B cell (primary cell): ENCODE data around the gene MAGEB4. TPM values are rescaled to one million over a fixed set of nuclear protein-coding genes. Genes with fewer than 3 reads are reported as not detected.

Experiments
- ATAC-seq: fragments of 200-7000 bp; cut with Tn5 transposase; one replicate; pipeline ENCODE4 v1.10.0; 2021; ENCODE audit warnings: low read depth, mild to moderate bottlenecking, moderate number of reproducible peaks, moderate library complexity
- CTCF ChIA-PET: fragments of 350-600 bp; sonication (Branson Sonifier 250); formaldehyde crosslinking; loops from one replicate; lab custom pipeline; 2021; ENCODE audit warnings: antibody characterized with exemption, inconsistent platforms; lab: Charles Lee
- POLR2A ChIA-PET: fragments of 350-600 bp; sonication (Branson Sonifier 250); formaldehyde crosslinking; loops from one replicate; lab custom pipeline; 2021; ENCODE audit warnings: antibody characterized with exemption; lab: Charles Lee
- DNase-seq: peaks from one replicate; pipeline ENCODE4 v3.0.0; 2013
- H2AFZ ChIP-seq: 2 replicates; pipeline ENCODE4 v1.6.1; 2012; ENCODE audit warnings: mild to moderate bottlenecking, low read depth, low read length; ENCODE audit not compliant: insufficient read depth, poor library complexity, severe bottlenecking
- H3K27ac ChIP-seq, 2 donors: 1 replicate in 1 of 2; 2 replicates in 1 of 2; pipeline ENCODE4 v1.5.1; 2012 to 2013; ENCODE audit warnings: low read length in 2 of 2, mild to moderate bottlenecking in 2 of 2, moderate library complexity in 1 of 2
- H3K27me3 ChIP-seq, 4 experiments: fragments of 200-600 bp in 1 of 4; sonication (generic) in 1 of 4; replicated peaks in 1 of 4; 1 replicate in 2 of 4; 2 replicates in 2 of 4; pipeline versions ENCODE4 v1.6.1 to v1.7.0; 2013 to 2016; ENCODE audit warnings: low read length in 3 of 4, mild to moderate bottlenecking in 2 of 4, mixed read lengths in 1 of 4, moderate library complexity in 1 of 4; ENCODE audit not compliant: insufficient read depth in 4 of 4, control insufficient read depth in 3 of 4; ENCODE audit errors: control extremely low read depth in 1 of 4
- H3K36me3 ChIP-seq, 2 experiments: replicated peaks in 1 of 2; 1 replicate in 1 of 2; 2 replicates in 1 of 2; pipeline versions ENCODE4 v1.6.1 to v1.7.1; 2013; ENCODE audit warnings: low read length in 1 of 2; ENCODE audit not compliant: insufficient read depth in 2 of 2, control insufficient read depth in 1 of 2; ENCODE audit errors: control extremely low read depth in 1 of 2, extremely low read depth in 1 of 2
- H3K4me1 ChIP-seq, 2 donors: fragments of 200-600 bp in 1 of 2; sonication (generic) in 1 of 2; 1 replicate in 1 of 2; 2 replicates in 1 of 2; pipeline versions ENCODE4 v1.5.1 to v1.6.1; 2013 to 2017; ENCODE audit warnings: low read length in 2 of 2; ENCODE audit not compliant: control insufficient read depth in 2 of 2, insufficient read depth in 2 of 2
- H3K4me2 ChIP-seq: replicated peaks from 2 replicates; pipeline ENCODE3; 2012; ENCODE audit warnings: mild to moderate bottlenecking, low read depth, low read length; ENCODE audit not compliant: poor library complexity, severe bottlenecking
- H3K4me3 ChIP-seq, 5 experiments: fragments of 200-600 bp in 1 of 5; sonication (generic) in 1 of 5; 1 replicate in 3 of 5; 2 replicates in 2 of 5; pipeline versions ENCODE4 v1.5.1 to v1.7.0; 2011 to 2016; ENCODE audit warnings: low read length in 4 of 5, mild to moderate bottlenecking in 4 of 5, low read depth in 2 of 5, control low read depth in 1 of 5, moderate library complexity in 1 of 5; ENCODE audit not compliant: insufficient read depth in 1 of 5; ENCODE audit errors: control extremely low read depth in 1 of 5, extremely low read depth in 1 of 5
- H3K79me2 ChIP-seq: fragments of 200-600 bp; sonication (generic); one replicate; pipeline ENCODE4 v1.6.0; 2016; ENCODE audit warnings: low read length; ENCODE audit not compliant: control insufficient read depth, insufficient read depth
- H3K9ac ChIP-seq: fragments of 200-600 bp; sonication (generic); 2 replicates; pipeline ENCODE4 v1.6.1; 2017; ENCODE audit warnings: mild to moderate bottlenecking, low read length, moderate library complexity
- H3K9me3 ChIP-seq, 3 donors: one replicate each; pipeline versions ENCODE4 v1.6.1 to v1.7.1; 2013; ENCODE audit warnings: low read length in 2 of 3; ENCODE audit not compliant: control insufficient read depth in 2 of 3, insufficient read depth in 1 of 3; ENCODE audit errors: control extremely low read depth in 1 of 3
- H4K20me1 ChIP-seq: 2 replicates; pipeline ENCODE4 v1.6.0; 2012; ENCODE audit warnings: mild to moderate bottlenecking, low read length; ENCODE audit not compliant: insufficient read depth, control insufficient read depth, poor library complexity, severe bottlenecking
- H3K27ac Mint-ChIP-seq: one replicate; pipeline ENCODE4 v1.8.0; 2021; ENCODE audit warnings: mixed read lengths
- H3K27me3 Mint-ChIP-seq: one replicate; pipeline ENCODE4 v1.8.0; 2021; ENCODE audit warnings: mixed read lengths
- H3K4me1 Mint-ChIP-seq: one replicate; pipeline ENCODE4 v1.8.0; 2021; ENCODE audit warnings: mixed read lengths
- H3K4me3 Mint-ChIP-seq: one replicate; pipeline ENCODE4 v1.8.0; 2021; ENCODE audit warnings: mixed read lengths
- H3K9me3 Mint-ChIP-seq: one replicate; pipeline ENCODE4 v1.8.0; 2022; ENCODE audit warnings: mixed read lengths; ENCODE audit not compliant: insufficient read depth
- EZH2 ChIP-seq: IDR thresholded peaks from 2 replicates; pipeline ENCODE4 v1.6.1; 2012; ENCODE audit warnings: borderline replicate concordance, low read depth, mild to moderate bottlenecking, moderate library complexity, low read length; ENCODE audit not compliant: insufficient read depth, poor library complexity, severe bottlenecking
- WGBS: methylation state at CpG from one replicate; pipeline ENCODE4 v1.1.5; 2013; ENCODE audit warnings: missing lambda C conversion rate; ENCODE audit not compliant: insufficient coverage; 5-methylcytosine and 5-hydroxymethylcytosine counted together
- intact Hi-C: fragments of 100-400 bp; cut with micrococcal nuclease; formaldehyde crosslinking; loops from one replicate; pipeline ENCODE4 v1.10.0; 2022
- polyA plus RNA-seq: library from polyadenylated mRNA; depleted of rRNA; stranded (reverse); fragments of >200 nt; gene quantifications from 2 replicates; pipeline ENCODE4 v1.2.3, GENCODE V29; 2012
- total RNA-seq, 2 donors: library from RNA; stranded (reverse); fragments of 120-200 nt in 1 of 2; gene quantifications; 1 replicate in 1 of 2; 2 replicates in 1 of 2; pipeline versions ENCODE4 v1.2.3 to v1.2.4, GENCODE V29; 2013 to 2022
- TF ChIP-seq, protein P1 (sequence below): fragments of 200-600 bp; IDR thresholded peaks from one replicate; pipeline ENCODE4 v1.8.0; 2022; ENCODE audit warnings: antibody characterized with exemption, mild to moderate bottlenecking

Gene MAGEB4
- total and polyA plus RNA-seq, 2 donors (not counting 1 experiment from before 2014, with no cell fraction given) = not detected

DNA sequence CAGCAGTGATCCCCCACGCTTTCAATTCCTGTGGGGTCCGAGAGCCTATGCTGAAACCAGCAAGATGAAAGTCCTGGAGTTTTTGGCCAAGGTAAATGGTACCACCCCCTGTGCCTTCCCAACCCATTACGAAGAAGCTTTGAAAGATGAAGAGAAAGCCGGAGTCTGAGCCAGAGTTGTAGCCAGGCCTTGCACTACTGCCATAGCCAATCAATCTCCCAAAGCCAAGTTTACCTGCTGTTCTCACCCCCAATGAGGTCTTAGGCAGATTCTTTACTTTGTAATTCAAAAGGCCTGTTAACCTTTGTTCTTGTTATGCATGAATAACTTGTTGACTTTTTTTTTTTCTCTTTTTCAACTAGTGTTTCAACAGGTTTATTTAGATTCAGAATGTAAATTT, 22.4 kb upstream of the MAGEB4 start:
- H3K9me3 ChIP-seq = no peaks in the 10 kb centered on the region
- ATAC-seq = no peak
- POLR2A ChIA-PET = no interaction called here

DNA sequence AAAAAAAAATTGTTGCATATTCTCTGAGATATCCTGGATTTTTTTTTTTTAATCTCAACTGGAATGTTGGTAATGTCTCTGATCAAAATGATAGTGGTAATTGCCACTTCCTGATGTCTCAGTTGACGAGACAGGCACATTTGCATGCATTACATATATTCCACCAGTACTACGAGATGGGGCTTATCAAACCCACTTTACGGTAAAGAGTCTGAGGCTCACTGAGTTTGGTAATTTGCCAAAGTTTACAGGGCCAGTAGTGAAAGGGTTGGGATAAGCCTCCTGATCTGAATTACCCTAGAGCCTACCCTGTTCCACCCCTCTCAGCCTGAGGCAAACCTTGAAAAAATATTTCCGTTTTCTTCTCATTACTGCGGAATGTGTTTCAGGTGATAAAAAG, 21.1 kb upstream of the MAGEB4 start:
- WGBS = no CpG with 5 or more reads among the region's 5 CpGs
- no peaks in the 10 kb centered on the region for H4K20me1 ChIP-seq
- no peak overlapping the region for H3K4me3 Mint-ChIP-seq
- H3K4me1 Mint-ChIP-seq = no peaks in the 10 kb centered on the region
- H3K27ac ChIP-seq = no peak overlapping the region
- H3K9ac ChIP-seq = no peak overlapping the region
- no peak for ATAC-seq
- ChIA-PET CTCF (no interaction called here), POLR2A (no interaction called here)
- DNase-seq = no peak
- H3K27ac Mint-ChIP-seq = no peak overlapping the region
- intact Hi-C loops = no loop called here
- H3K79me2 ChIP-seq = no peaks in the 10 kb centered on the region
- H3K27me3 ChIP-seq = no peaks in the 10 kb centered on the region
- no peaks in the 10 kb centered on the region for H3K36me3 ChIP-seq
- H3K9me3 ChIP-seq = no peaks in the 10 kb centered on the region
- H3K9me3 Mint-ChIP-seq = no peaks in the 10 kb centered on the region
- no peaks in the 10 kb centered on the region for H3K27me3 Mint-ChIP-seq
- H3K4me3 ChIP-seq = no peak overlapping the region
- H3K4me1 ChIP-seq = no peaks in the 10 kb centered on the region
- no peak overlapping the region for H2AFZ ChIP-seq
- TF ChIP-seq, protein P1, sequence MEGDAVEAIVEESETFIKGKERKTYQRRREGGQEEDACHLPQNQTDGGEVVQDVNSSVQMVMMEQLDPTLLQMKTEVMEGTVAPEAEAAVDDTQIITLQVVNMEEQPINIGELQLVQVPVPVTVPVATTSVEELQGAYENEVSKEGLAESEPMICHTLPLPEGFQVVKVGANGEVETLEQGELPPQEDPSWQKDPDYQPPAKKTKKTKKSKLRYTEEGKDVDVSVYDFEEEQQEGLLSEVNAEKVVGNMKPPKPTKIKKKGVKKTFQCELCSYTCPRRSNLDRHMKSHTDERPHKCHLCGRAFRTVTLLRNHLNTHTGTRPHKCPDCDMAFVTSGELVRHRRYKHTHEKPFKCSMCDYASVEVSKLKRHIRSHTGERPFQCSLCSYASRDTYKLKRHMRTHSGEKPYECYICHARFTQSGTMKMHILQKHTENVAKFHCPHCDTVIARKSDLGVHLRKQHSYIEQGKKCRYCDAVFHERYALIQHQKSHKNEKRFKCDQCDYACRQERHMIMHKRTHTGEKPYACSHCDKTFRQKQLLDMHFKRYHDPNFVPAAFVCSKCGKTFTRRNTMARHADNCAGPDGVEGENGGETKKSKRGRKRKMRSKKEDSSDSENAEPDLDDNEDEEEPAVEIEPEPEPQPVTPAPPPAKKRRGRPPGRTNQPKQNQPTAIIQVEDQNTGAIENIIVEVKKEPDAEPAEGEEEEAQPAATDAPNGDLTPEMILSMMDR = no peak
- TF ChIP-seq EZH2 = no peak
- H3K4me2 ChIP-seq = no peak overlapping the region

More for the DNA sequence above, 22.4 kb upstream of the MAGEB4 start:
- H3K4me1 ChIP-seq = no peaks in the 10 kb centered on the region
- H3K36me3 ChIP-seq = no peaks in the 10 kb centered on the region
- CTCF ChIA-PET = no interaction called here
- H3K27ac ChIP-seq = no peak overlapping the region
- no peaks in the 10 kb centered on the region for H4K20me1 ChIP-seq
- DNase-seq = no peak
- WGBS = no CpG with 5 or more reads among the region's 4 CpGs
- H3K27me3 ChIP-seq = no peaks in the 10 kb centered on the region
- Mint-ChIP-seq H3K4me1 (no peaks in the 10 kb centered on the region), H3K4me3 (no peak overlapping the region), H3K9me3 (no peaks in the 10 kb centered on the region), H3K27me3 (no peaks in the 10 kb centered on the region), H3K27ac (no peak overlapping the region)
- no peak for TF ChIP-seq EZH2
- TF ChIP-seq, protein P1 = no peak
- H3K4me2 ChIP-seq = no peak overlapping the region
- no peak overlapping the region for H2AFZ ChIP-seq
- intact Hi-C loops = no loop called here
- H3K4me3 ChIP-seq = no peak overlapping the region
- H3K79me2 ChIP-seq = no peaks in the 10 kb centered on the region
- H3K9ac ChIP-seq = no peak overlapping the region
